ENCODE measurements around the gene CTAGE4.
"Not testable (repeated sequence)": the region's sequence is repeated elsewhere in the genome, so short reads cannot be mapped to it uniquely, and the experiment has no call there.

CTAGE4 gene

GRCh38 chr7:144218581-144218980 is 35.3 kb downstream of the CTAGE4 start:
- not testable (repeated sequence) for DNase-seq

GRCh38 chr7:144219149-144219548 is 35.9 kb downstream of the CTAGE4 start:
- DNase-seq, result not testable (repeated sequence)

GRCh38 chr7:144220531-144220930 is 37.3 kb downstream of the CTAGE4 start:
- not testable (repeated sequence) for DNase-seq

GRCh38 chr7:144223675-144224074 is 40.4 kb downstream of the CTAGE4 start:
- not testable (repeated sequence) for DNase-seq

- DNase-seq, result not testable (repeated sequence)
These were observed 43.6 kb downstream of the CTAGE4 start for GRCh38 chr7:144226866-144227265.

- not testable (repeated sequence) for DNase-seq
These were observed 45.5 kb downstream of the CTAGE4 start for GRCh38 chr7:144228810-144229209.

- DNase-seq, result not testable (repeated sequence)
These were observed 47.8 kb downstream of the CTAGE4 start for GRCh38 chr7:144231027-144231426.

- DNase-seq, result not testable (repeated sequence)
These were observed 49.8 kb downstream of the CTAGE4 start for GRCh38 chr7:144233039-144233438.

Measured in NCI-H1048 (cell line).